ENCODE data around the gene ANTKMT.

DNA sequence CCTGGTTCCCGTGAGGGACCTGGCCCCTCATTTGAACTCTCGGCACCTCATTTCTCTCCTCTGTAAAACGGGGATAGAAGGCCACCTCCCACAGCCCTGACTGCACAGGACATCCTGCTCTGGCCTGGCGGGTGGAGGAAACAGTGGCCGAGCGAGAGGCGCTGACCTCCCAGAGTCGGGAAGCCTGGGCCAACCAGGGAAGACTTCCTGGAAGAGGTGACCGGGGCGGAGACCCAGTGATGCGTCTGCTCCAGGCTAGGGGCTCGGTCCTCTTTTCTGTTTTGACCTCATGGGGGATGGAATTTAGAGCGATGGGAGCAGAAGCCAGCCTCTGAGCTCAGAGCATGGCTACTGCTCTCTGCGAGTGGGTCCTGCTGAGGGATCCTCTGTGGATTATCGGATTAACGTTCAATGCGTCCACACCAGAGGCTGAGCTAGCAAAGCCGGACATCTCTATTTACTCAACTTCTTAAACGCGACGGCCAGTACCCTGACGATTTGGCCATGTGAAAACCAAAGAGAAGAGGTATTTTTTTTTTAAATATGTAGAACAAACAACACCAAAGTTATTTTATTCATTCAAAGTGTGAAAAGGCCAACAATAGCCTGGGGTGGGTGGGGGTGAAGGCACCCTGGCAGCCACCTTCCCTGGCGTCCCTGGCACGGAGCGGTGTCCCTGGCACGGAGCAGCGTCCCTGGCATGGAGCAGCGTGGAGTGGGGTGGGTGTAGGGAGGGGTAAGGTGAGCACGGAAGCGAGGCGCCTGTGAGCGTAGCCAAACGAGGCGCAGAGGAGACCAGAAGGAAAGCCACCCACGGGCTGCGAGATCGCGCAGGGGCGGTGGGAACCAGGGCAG, 30.4 kb downstream of the ANTKMT start:
- TF ChIP-seq, protein P1, sequence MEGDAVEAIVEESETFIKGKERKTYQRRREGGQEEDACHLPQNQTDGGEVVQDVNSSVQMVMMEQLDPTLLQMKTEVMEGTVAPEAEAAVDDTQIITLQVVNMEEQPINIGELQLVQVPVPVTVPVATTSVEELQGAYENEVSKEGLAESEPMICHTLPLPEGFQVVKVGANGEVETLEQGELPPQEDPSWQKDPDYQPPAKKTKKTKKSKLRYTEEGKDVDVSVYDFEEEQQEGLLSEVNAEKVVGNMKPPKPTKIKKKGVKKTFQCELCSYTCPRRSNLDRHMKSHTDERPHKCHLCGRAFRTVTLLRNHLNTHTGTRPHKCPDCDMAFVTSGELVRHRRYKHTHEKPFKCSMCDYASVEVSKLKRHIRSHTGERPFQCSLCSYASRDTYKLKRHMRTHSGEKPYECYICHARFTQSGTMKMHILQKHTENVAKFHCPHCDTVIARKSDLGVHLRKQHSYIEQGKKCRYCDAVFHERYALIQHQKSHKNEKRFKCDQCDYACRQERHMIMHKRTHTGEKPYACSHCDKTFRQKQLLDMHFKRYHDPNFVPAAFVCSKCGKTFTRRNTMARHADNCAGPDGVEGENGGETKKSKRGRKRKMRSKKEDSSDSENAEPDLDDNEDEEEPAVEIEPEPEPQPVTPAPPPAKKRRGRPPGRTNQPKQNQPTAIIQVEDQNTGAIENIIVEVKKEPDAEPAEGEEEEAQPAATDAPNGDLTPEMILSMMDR (IDR thresholded peaks at IDR 0.05): no peak
- no peak for TF ChIP-seq POLR2A (IDR thresholded peaks at IDR 0.05)

All from sigmoid colon (tissue), 3 donors.